HG02571 (cell line): ENCODE data around the gene CALM1.

ENCODE experiments used
- ATAC-seq: cut with Tn5 transposase; IDR thresholded peaks from one replicate; pipeline ENCODE4 v1.9.1; 2021; ENCODE audit warnings: mild to moderate bottlenecking, moderate library complexity; ENCODE audit not compliant: unreplicated experiment

CALM1 gene

DNA sequence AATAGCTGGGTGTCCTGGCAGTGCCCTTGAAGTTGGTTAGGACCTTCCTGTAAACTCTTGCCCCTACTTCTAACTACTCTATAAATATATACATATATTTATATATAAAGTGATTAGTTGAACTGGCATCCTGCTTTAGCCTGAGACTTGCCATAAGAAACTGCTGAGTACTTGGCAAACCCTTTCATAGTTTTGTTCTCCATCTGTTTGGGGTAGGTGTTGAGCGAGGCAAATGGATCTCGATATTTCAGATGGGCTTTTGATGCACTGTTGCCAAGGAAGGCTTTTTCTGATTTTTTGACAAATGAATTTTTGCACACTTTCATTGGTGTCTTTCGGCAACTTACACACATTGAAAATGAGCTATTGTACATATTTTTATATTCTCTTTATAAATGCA, 10.4 kb downstream of the CALM1 start:
- ATAC-seq: no peak

DNA sequence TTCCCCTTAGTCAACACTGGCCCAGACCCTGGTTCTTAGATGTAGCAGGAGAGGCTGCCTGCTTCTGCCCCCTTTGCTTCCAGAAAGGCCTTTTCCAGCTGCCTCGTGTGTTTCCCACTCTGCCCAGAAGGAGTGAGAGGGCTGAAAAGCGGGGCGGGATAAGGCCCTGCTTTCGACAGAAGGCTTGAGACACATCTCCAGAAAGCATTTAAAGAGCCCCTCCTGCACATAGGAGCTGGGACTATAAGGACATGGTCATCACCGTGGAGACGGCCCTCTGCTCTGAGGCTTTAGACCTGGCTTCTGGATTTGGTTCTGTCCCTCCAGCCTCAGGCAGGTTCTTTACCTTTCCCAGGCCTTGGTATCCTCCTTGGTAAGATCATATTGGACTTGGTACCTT, 11.9 kb downstream of the CALM1 start:
- no peak for ATAC-seq

DNA sequence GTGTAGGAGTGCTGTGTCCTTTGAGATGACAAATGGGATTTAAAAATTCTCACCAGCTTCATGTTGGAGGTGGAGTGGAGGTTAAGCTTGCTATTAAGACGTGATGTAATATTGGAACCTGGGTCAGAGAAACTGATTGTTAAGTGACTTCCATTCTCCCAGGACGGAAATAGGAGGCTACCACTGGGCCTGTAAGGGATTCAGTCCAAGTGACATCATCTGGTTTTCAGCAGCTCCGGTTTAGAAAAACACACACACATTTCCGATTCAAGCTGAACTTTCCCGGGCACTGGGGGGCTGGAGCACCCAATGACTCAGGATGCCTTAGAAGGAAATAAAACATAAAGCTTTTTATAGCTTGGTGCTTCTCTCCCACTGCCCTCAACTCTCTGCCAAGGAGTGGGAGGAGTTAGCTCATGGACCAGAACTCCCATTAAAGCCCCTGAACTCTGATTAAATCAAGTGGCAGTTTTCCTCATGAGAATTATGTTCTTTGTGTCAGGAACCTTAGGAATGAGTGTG, 12.4 kb downstream of the CALM1 start:
- no peak for ATAC-seq

DNA sequence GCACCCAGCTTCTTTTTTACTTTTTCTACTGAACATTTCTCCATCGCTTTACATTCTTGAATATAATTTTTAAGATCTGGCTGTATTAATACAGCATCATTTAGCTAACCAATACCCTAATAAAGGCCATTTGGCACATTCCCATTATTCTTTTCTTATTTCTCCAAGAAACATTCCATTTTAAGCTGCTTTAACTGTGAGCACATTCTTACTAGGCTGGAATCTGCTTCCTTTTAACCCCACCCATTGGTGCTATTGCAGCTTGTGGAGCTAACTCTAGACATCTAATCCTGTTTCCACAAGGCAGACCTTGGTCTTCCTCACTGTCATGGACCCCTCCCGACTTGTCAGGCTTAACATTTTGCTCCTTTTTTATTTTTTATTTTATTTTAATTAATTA, 15.2 kb downstream of the CALM1 start:
- no peak for ATAC-seq

DNA sequence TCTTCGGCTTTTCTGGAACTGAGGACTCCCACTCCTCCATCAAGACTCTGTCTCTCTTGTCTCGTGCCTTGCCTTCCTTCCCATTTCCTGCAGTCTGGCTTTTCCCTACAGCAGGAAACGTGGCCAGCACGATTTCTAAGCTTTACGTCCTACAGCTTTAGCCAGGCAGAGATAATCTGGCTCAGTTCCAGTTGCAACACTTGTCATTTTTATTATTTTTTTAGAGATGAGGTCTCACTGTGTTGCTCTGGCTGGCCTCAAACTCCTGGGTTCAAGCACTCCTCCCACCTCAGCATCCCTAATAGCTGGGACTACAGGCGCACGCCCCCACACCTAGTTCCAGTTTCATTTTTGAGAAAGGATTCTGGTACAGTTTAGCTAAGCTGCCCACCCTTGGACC, 19.9 kb downstream of the CALM1 start:
- ATAC-seq: no peak

DNA sequence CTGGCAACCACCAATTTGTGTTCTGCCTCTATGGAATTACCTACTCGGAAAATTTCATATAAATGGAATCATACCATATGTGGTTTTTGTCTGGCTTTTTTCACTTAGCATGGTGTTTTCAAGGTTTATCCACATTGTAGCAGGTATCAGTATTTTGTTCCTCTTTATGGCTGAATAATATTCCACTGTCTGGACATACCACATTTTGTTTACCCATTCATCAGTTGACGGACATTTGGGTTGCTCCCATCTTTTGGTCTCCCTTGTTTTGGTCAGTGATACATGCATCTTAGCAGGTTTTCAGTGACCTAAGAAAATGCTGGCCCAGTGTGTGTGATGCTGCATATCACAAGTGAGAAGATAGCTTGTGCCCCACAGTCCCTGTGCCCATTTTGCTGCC, 21.2 kb downstream of the CALM1 start:
- ATAC-seq: no peak

DNA sequence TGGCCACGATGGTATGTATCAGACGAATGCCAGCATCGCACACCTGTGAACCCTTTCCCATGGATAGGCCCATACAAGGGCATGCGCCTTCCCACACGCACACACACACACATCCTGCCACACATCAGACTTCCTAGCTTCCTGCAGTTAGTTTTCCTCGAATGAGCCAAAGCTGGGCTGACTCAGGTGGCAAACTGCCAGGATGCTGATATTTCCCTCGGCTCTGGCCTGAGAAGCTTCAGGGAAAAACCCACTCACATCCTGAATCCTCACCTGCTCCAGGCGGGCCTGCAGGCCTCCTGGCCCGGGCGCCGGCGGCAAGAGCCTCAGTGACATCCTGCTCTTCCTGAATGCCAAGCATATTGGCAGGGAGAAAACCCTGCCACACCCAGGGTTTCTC, 22.4 kb downstream of the CALM1 start:
- no peak for ATAC-seq

DNA sequence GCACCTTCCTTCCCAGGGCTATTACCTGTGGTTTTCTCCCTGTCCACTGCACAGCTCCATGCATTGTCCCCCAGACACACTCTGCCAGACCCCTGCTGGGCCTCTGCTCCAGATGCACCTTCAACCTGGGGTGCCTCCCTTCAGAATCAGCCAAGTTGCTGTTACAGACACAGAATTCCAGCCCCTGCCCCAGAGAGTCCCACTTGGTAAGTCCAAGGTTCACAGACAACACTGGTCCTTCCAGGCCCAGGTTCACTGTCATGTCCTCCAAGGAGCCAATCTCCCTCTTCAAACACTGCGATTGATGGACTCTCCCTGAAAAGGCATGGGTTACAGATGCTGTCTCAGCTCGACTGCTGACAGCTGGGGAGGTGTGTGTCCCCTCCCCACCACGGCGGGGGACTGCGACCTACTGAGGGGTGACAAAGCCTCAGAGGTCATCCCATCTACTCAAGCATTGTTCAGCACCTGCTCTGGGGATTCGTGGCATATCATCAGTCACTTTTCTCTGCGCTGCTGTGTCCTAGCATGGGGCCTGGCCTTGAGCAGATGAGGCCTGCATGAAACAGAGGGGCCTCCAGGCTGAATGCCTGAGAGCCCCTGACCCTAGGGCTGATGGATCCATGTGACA, 24.3 kb downstream of the CALM1 start:
- no peak for ATAC-seq

DNA sequence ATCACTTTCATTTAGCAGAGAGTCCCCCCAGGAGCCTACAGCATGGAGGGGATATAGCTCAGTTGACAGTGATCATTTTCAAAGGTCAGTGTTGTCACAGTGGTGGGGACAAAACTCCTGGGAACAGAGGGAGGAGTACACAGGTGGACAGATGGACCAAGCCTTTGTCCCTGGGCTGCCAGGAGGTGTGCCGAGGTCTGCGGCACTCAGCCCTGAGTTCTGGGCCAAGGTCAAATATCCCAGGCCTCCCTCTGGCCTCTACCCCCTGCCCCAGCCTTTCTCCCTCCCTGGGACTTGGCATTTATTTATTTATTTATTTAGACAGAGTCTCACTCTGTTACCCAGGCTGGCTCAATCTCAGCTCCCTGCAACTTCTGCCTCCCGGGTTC, 24.8 kb downstream of the CALM1 start:
- ATAC-seq: no peak

DNA sequence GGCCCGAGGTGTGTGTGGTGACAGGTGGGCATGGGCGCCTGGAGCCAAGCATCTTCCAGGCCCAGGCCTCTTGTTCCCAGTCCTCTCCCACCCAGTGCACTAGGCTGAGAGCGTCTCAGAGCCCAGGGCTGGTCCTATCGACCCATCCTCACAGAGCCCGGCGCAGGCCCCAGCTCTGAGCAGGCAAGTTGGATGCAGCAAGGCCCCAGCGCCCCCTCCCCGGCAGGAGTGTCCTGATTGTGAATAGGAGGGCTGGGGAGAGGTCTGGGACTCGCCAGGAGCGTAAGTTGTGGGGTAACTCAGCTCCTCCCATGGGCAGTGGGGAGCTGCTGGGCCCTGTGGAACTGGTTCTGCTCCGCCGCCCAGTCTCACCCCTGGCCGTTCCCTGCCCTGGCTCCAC, 26.3 kb downstream of the CALM1 start:
- ATAC-seq: no peak

DNA sequence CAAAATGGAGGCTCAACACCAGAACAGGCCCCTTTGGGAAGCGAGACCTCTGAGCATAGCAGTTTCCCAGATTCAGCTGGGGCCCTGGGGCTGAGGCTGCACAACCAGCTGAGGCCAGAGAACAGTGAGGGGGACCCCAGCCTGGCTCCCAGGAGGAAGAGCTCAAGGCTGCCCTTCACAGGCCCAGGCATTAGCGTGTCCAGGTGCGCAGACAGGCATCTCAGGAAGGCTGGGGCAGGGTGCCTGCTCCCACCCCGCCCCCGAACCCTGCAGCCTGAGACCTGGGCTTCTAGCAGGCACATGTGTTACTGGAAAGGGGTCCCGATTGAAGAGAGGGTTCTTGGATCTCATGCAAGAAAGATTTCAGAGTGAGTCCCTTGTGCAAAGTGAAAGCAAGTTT, 27.2 kb downstream of the CALM1 start:
- no peak for ATAC-seq

DNA sequence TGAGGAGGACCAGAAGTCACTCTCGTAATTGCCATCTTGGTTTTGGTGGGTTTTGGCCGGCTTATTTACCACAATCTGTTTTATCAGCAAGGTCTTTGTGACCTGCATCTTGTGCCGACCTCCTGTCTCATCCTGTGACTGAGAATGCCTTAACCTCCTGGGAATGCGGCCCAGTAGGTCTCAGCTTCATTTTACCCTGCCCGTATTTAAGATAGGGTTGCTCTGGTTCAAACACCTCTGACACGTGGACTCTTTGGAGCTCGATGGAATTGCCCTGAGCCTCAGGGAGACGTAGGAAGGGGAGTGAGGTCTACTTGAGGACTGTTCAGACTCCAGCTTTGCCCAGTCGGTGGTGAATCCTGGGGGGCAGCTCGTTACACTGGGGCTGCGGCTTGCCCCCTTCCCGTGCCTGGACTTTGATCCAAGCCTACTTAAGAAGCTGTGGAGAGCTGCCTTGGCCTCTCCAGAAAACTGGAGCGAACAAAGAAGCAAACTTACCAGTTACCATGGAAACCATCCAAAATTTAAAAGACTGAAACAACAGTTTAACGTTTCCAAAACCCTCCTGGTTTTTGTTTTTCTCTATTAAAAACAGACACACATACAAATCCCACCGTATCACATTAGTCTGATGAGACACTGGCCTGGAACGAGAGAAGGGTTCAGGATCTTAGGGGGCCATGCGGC, 28.0 kb downstream of the CALM1 start:
- no peak for ATAC-seq

DNA sequence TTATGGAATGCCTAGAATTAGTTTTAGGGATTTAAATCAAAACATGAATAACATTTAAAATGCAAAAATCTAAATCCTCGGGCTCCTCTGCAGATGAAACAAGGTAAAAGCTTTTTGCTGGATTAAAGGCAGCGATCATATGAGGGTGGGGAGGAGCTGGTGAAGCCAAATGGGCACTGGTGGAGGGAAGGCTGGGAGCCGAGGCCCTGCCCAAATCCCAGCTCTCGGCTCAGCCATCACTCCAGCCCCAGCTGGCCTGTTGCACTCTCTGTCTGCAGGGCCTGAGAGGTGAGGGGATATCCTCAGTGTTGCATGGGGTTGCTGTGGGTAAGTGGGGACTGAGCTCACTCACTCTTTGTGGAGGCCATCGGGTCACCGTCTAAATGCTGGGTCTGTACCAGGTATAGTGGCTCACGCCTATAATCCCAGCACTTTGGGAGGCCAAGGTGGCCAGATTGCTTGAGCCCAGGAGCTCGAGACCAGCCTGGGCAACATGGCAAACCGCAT, 28.6 kb downstream of the CALM1 start:
- ATAC-seq: no peak

DNA sequence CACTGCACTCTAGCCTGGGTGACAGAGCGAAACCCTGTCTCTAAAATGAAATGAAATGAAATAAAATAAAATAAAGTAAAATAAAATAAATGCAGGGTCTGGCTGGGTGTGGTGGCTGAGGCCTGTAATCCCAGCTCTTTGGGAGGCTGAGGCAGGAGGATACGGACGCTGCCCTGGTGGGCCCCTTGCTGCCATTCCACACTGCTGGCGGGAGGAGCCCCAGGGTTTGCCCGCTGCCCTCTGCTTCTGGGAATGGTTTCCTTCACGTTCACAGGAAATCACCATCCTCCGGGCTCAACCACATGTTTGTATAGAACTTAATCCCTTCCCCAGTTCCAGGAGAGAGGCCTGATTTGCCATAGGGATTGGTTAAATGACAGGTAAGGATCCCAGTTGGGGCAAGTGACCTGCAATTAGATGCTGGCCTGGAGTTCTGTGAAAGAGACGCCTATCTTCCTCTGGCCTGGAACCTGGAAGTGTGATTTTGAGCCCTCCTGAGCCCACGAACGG, 29.3 kb downstream of the CALM1 start:
- ATAC-seq: no peak

DNA sequence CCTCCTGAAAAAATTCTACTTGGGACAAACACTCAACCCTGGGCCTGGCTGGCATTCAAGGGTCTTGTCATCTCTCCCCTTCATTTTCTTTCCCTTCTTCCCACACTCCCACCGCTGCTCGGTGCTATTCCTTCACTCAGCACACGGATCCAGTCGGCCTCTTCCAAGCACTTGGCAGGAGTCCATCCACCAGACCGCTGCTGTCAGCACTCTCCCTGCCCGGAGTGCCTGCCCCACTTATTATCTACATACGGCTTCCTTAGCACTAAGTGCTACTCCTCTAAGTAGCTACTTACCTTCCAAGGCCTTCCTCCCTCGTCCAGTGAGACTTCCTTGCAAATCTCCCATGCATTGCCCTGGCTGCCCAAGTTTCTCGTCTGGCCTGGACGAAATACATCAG, 29.8 kb downstream of the CALM1 start:
- no peak for ATAC-seq

DNA sequence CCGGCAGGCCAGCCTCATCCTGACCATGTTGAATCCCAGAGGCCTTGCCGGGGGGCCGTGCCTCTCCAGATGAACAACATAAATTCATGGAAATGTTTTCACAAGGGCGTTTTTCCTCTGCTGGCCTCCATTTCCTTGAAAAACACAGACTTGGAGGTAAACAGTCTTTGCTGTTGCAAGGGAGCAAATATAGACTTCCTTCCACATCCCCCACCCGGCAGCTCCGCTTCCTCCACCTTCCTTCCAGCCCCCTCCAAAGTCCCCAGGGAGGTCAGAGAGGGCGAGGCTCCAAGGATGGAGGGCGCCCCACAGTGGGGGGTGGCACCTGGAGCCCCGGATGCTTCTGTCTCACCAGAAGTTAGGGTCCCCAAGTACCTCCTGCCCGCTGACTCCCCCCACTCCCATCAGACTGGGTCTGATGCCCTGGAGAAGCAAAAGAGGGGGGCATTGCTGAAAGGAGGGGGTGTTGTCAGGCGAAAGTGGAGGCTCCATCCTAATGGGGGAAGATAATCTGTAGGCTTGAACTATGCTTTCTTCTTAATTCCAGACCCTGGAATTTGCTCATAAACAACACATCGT, 31.1 kb downstream of the CALM1 start:
- no peak for ATAC-seq

DNA sequence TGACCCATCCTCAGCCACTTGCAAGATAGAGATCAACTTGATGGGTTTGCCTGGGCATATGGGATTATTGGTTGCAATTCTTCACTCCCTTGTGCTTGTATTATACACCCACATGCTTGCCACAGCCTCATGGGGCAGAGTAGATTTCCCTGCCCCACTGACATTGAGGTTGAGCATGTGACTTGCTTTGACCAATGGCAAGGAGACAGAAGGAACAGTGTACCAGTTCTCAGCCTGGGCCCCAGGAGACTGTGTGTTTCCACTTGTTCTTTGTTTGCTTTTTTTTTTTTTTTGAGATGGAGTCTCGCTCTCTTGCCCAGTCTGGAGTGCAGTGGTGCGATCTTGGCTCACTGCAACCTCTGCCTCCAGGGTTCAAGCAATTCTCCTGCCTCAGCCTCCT, 31.8 kb downstream of the CALM1 start:
- no peak for ATAC-seq

DNA sequence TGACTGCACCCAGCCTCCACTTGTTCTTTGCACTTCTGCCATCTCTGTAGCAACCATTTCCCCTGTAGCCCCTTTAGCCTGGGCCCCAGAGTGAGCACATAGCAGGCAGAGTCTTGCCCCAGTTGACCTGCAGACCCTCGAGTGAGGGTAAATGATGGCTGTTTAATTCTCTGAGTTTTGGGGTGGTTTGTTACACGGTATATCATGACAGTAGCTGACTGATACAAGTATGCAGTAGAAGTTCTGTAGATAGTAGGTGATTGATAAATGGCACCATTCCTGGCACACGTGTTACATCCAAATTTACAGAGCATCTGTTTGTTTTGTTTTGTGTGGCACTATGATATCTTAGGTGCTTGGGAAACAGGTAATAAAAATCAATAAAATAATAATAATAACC, 32.4 kb downstream of the CALM1 start:
- ATAC-seq: no peak

DNA sequence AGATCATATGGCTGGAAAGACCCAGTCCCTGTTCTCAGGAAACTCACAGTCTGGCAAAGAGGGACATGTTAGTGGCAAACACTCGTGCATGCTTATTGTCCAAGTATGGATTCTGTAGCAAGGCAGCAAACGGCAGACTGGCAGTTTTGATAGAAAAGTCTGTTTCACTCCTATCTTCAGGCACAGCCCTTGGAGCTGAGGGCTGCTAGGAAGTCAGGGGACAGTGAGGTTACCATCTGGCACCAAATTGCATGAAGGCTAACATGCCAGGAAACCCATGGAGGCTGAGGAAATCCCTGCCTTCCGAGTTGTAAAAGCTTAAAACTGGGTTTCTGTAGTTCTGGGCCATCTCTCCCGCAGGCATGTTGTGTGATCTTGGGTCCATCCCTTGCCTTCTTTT, 32.9 kb downstream of the CALM1 start:
- ATAC-seq: no peak

DNA sequence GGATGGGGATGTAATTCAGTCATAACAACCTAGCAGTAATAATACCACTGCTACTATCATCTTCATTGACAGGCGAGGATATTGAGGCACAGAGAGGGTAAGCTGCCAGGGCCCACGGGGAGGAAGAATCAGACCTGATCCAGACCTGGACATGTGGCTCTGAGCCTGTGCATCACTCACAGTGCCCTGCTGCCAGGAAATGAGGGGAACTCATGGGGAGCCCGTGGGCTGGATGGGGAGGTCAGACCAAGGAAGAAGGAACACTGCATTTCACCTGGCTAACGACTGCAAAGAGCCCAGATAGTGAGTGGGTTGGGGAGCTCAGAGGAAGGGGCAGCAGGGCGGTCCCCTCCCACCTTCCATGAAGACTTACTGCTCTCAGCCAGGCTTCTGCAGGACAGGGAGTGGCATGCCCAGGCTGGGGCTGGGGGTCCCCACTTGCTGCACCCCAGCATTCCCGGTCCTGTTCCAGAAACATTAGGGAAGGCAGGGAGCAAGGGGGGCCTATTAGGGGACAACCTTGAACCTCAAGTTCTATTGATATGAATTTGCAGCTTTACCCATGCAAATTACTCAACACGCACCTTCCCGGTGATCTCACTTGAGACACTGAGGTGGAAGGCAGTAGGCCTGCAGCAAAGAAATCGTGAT, 37.7 kb downstream of the CALM1 start:
- ATAC-seq: no peak

DNA sequence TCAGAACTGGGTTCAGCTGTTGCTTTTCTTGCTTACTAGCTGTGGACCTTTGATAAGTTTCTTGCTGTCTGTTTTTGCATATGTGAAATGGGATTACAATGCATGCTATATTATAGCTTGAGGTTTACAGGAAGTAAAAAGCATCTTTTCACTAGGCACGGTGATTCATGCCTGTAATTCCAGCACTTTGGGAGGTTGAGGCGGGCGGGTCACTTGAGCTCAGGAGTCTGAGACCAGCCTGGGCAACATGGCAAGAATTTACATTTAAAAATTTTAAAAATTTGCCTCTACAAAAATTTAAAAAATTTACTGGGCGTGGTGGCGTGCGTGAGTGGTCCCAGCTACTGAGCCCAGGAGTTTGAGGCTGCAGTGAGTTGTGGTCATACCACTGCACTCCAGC, 42.0 kb downstream of the CALM1 start:
- no peak for ATAC-seq

DNA sequence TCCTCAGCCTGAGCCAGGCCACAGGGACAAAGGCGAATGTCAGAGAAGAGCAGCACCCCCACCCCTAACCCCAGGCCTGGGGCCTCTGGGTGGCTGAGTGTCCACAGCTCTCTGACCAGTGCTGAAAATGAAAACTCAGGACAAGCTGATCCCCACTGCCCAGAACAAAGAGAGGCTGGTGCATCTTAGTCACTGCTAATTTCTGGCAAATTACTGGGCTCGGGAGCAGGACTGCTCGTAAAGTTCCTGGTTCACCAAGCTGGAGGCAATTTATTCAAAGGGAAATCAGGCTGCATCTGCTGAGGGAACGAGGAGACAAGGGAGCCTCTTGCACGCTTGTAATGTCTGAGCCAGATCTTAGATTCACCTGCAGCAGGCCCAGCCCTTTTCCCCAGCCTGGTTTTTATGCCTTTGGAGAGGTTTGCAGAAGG, 43.2 kb downstream of the CALM1 start:
- ATAC-seq: no peak
